Keratinocyte (primary cell): ENCODE measurements around the gene SMCO2.

Experiments used
- EZH2 ChIP-seq: IDR thresholded peaks from one replicate; pipeline ENCODE4 v1.6.1; 2012; ENCODE audit warnings: inconsistent platforms, mild to moderate bottlenecking, low read length, moderate library complexity
- TF ChIP-seq, protein P1 (sequence below), 3 experiments: IDR thresholded peaks in 1 of 3; conservative IDR thresholded peaks in 1 of 3; optimal IDR thresholded peaks in 1 of 3; 2 replicates in 2 of 3; 3 replicates in 1 of 3; pipeline versions ENCODE3 to v1.5.1; 2011; ENCODE audit warnings: low read length in 3 of 3, mild to moderate bottlenecking in 3 of 3, moderate library complexity in 2 of 3, control low read depth in 1 of 3, inconsistent platforms in 1 of 3; ENCODE audit not compliant: insufficient read depth in 2 of 3; ENCODE audit errors: extremely low read depth in 1 of 3

DNA sequence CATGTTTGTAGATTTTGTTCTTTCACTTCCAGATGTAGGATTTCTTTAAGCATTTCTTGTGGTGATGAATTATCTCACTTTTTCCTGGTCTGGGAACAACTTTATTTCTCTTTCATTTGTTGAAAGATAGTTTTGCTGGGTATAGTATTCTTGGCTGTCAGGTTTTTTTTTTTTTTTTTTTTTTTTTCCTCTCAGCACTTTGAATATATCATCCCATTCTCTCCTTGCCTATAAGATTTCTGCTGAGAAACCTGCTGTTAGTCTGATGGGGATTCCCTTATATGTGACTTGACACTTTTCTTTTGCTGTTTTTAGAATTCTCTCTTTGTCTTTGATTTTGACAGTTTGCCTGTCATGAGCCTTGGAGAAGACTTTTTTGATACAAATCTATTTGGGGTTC, 30.5 kb downstream of the SMCO2 start:
- TF ChIP-seq, protein P1, sequence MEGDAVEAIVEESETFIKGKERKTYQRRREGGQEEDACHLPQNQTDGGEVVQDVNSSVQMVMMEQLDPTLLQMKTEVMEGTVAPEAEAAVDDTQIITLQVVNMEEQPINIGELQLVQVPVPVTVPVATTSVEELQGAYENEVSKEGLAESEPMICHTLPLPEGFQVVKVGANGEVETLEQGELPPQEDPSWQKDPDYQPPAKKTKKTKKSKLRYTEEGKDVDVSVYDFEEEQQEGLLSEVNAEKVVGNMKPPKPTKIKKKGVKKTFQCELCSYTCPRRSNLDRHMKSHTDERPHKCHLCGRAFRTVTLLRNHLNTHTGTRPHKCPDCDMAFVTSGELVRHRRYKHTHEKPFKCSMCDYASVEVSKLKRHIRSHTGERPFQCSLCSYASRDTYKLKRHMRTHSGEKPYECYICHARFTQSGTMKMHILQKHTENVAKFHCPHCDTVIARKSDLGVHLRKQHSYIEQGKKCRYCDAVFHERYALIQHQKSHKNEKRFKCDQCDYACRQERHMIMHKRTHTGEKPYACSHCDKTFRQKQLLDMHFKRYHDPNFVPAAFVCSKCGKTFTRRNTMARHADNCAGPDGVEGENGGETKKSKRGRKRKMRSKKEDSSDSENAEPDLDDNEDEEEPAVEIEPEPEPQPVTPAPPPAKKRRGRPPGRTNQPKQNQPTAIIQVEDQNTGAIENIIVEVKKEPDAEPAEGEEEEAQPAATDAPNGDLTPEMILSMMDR (optimal IDR thresholded peaks at IDR 0.05 in 1 of 3, IDR thresholded peaks at IDR 0.05 in 1 of 3, conservative IDR thresholded peaks at IDR 0.05 in 1 of 3; ENCODE audit: extremely low read depth in 1 of 3, insufficient read depth in 2 of 3, low read length in 3 of 3): no peak
- TF ChIP-seq EZH2: no peak
